HG02973 (cell line): ENCODE results near the gene PFN4.
A peak's percentile ranks its signal among the peaks of the same experiment; 100 is the strongest.
"Not testable (repeated sequence)": the region's sequence is repeated elsewhere in the genome, so short reads cannot be mapped to it uniquely, and the experiment has no call there.

ENCODE experiments used
- ATAC-seq: cut with Tn5 transposase; IDR thresholded peaks from one replicate; pipeline ENCODE4 v1.9.1; 2021; ENCODE audit warnings: moderate library complexity; ENCODE audit not compliant: unreplicated experiment

The PFN4 gene

DNA sequence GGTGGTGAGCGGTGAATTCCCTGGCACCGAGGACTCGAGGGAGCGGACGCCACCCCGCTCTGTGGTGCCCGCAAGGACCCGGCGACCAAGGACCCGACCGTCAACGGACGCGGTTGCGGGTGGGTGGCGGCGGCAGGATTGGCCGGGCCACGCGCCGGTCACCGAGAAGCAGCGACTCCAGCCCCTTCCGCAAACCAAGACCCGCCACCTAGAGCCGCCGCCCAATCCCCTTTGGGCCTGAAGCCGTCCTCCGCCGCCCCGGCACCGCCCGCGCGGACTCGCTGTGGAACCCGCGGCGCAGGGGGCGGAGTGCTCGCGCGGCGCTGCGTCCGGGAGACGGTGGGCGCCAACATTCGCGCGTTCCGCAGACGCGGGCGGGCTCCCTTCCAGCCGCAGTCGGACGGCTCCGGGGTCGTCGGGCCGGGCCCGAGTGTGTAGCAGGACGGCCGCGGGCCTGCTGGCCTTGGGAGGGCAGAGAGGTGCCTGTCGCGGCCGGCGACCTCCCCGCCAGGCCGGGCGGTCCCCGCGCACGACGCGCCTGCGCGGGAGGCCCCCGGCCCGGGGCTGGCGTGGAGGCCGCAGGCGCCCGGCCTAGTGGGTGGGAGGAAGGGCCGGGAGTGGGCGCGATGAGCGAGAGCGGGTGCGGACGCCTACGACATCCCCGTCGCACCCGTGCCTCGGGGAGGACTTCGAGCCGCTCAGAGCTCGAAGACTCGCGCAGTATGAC, at the start of gene PFN4, which contains the start of gene FAM228B:
Gene PFN4 (minus strand): TSS at position 140 of the 727 bp plus-strand sequence. CDS start 799 bp downstream, outside the sequence.
Gene FAM228B (plus strand): TSS at position 275 of the 727 bp plus-strand sequence. CDS start 893 bp downstream, outside the sequence.
- peak; percentile 85 for ATAC-seq

GRCh38 chr2:24169023-24169422, 45.9 kb upstream of the PFN4 start:
- no peak for ATAC-seq

DNA sequence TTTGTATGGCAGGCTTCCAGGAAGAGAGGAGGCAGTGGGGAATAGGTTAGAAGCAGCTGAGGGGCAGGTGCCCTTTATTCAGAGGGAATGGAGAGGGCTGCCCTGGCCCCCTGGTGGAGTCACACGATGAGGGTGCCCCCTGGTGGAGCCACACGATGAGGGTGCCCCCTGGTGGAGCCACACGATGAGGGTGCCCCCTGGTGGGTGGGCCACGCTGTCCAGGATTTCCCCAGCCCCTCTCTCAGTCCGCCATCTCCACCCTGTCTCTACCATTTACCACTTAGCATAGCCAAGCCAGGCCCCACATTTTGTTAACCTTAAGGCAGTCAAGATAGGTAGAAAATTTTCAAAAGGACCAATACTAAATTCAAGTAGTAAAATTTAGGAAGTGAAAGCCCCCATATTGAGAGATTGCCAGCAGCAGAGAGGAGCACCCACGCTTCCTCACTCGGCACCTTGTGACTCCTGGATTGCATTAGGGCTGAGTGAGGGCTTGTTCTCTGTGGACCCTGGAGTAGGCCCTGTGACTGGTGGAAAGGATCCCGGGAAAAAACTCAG, 41.4 kb upstream of the PFN4 start:
- peak; percentile 75 for ATAC-seq

- no peak for ATAC-seq
Observed at GRCh38 chr2:24163601-24164000, 40.5 kb upstream of the PFN4 start.

- ATAC-seq = no peak
Observed at GRCh38 chr2:24163186-24163585, 40.1 kb upstream of the PFN4 start.

DNA sequence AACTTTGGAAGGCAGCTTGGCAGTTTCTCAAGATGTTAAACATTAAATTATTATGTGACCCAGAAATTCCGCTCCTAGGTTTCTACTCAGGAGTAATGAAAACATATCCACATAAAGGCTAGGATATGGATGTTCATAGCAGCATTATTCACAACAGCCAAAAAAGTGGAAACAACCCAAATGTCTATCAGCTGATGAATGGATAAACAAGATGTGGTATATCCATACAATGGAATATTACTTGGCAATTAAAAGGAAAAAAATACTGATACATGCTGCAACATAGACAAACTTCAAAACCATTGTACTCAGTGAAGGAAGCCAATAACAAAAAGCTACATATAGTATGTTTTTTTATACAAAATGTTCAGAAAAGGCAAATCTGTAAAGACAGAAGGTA, 39.4 kb upstream of the PFN4 start:
- ATAC-seq = no peak

DNA sequence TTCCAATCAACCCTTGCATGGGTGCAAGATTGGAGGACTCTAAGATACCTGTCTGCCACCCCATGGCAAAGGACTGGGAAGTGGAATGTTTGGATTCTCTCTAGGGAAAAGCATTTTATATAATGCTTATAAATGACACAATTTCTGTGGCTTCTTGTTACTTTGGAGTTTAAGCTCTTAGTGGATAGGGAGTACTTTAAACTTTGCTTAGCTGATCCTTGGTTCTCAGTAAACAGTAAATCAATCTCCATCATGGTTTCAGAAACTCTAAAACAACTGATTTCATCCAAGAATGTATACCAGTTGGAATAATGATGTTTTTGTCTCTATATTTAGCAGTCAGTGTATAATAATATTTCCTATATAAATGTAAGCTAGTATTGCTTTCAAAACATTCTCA, 37.6 kb upstream of the PFN4 start:
- ATAC-seq = no peak

GRCh38 chr2:24159708-24160107, 36.6 kb upstream of the PFN4 start:
- ATAC-seq = no peak

DNA sequence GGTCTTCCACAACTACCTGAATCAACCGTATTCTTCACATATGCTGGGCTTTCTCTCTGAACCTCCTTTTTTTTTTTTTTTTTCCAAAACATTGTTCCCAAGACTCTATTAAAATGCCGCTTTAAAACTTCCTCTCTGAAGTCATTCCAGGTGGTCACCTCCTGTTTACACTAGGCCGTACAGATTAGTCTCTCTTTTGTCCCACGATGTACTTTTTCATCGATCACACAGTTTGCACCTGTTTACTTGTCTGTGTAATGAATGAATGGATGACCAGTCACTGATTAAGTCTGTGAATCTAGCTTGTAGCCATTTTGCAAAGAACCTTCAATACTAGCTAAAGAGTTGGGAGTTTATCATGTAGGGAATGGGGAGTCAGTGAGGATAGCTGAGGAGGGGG, 35.0 kb upstream of the PFN4 start:
- ATAC-seq = no peak

GRCh38 chr2:24153478-24153877, 30.3 kb upstream of the PFN4 start:
- no peak for ATAC-seq

DNA sequence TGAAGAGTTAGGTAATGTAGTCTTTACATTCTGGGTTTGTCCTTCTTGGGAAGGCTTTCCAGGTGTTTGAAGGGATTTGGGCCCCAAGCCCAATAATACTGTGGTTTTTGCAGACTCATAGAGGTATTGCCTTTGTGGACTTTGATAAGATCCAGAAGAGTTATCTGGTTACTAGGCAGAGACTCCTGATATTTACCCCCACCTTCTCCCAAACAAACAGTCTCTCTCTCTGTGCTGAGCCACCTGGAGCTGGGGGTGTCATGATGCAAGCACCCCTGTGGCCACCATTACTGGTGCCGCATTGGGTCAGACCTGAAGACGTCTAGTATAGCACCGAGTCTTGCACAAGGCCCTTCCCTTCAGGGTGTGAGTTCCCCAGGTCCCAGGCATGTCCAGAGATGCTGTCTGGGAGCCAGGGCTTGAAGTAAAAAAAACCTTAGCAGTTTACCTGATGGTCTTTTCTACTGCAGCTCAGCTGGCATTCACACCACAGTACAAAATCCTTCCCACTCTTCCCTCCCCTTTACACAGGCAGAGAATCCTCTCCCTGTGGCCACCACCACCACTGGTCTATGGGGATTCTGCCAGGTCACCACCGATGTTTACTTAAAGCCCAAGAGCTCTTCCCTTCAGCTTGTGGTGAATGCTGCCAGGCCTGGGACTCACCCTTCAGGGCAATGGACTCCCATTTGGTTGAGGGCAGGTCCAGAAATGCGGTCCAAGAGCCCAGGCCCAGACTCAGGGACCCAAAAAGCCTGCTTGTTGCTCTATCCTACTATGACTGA, 29.5 kb upstream of the PFN4 start:
- ATAC-seq = no peak

DNA sequence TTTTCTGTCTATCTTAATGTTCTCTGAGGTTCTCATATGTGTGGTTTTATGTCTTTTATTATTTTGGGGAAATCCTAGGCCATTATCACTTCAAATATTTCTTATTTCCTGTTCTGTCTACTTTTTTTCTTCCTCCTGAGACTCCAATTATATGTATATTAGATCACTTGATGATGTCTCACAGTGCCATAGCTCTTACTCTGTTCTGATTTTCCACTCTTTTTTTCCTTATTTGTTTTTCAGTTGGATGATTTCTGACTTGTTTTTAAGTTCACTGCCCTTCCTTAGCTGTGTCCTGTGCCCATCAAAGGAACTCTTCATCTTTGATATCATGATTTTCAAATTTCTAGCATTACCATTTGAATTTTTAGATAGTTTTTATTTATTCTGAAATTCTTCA, 24.2 kb upstream of the PFN4 start:
- no peak for ATAC-seq

GRCh38 chr2:24140305-24140704, 17.2 kb upstream of the PFN4 start:
- not testable (repeated sequence) for ATAC-seq

DNA sequence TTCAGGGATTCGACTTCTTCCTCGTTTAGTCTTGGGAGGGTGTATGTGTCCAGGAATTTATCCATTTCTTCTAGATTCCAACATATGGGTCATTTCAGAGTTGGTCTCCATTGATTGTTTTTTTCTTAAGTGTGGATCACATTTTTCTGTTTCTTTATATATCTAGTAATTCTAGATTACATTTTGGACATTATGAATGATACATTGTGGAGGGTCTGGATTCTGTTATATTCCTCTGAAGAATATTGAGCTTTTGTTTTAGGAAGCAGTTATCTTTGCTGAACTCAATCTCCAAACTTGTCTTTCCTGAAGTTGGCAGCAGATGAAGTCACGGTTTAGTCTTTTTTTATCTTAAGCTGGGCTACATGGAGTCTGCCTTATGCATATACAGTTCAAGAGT, 9.4 kb upstream of the PFN4 start:
- no peak for ATAC-seq

- no peak for ATAC-seq
Observed at GRCh38 chr2:24125956-24126355, 2.8 kb upstream of the PFN4 start.

- ATAC-seq = no peak
Observed at GRCh38 chr2:24123922-24124580, 917 bp upstream of the PFN4 start.

GRCh38 chr2:24122366-24123194, 554 bp downstream of the PFN4 start:
- ATAC-seq = no peak

- ATAC-seq = no peak
Observed at GRCh38 chr2:24121469-24121868, 1.7 kb downstream of the PFN4 start.

DNA sequence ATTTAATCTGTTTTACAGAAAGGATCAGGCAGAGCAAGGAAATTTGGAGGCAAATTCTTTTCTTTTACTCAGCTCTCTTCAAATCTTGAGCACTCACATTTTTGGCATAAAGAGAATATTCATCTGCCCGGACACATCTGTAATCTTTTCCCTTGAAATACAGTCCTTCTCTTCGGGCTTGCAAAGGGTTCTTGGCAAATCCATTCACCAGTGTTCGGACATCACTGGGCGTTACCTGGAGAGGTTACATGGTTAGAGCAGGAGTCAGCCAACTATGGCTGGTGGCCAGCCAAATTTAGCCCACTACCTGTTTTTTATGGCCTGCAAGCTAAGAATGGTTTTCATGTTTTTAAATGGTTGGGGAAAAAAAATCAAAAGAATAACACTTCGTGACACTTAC, 2.1 kb downstream of the PFN4 start:
- ATAC-seq = no peak

- no peak for ATAC-seq
Observed at GRCh38 chr2:24117902-24118301, 5.2 kb downstream of the PFN4 start.

DNA sequence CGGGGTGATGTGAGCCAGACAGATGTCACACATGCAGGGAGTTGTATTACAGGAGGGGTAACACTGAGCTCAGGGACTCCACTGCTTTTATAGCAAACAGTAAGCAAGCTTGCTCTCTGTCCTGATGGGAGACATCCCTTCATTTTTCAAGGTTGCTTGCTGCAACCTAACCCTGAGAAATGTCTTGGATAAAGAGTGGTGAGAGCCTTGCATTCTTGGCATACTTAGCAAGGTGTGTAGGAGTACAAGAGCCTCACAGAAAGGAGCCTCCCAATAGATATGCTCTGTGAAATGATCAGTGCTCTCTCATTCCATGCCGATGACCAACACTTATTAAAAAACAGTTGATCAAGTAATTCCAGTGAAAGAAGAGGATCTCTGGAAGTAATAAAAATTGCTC, 8.1 kb downstream of the PFN4 start:
- ATAC-seq = no peak
